Stimulated activated CD4-positive, alpha-beta T cell treated with anti-CD3 and anti-CD28 coated beads, Interleukin-2, amount 100 ng/mL, for 24 hours (primary cell): ENCODE measurements around the gene FMNL2.

Experiments
- DNase-seq, 2 donors: peaks; one replicate each; pipeline ENCODE4 v3.0.0-alpha.2; 2020

Gene FMNL2

DNA sequence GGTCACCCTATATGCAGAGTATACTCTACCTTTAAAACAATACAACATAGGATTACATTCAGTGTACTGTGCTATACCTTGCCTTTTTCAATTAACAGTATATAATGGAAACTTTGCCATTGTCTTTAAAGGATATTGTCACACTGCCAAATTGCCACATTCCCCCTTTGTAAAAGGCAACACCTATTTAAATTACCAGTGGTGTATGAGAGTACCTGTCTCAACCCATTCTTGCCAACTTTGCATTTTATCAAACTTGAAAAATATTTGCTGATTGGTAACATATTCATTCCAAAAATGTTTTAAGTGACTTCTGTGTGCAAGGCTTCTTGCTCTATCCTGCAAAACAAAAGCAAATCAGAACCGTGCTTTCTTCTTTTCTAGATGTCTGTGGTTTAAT is 92.9 kb downstream of the FMNL2 start:
- DNase-seq = no peak

DNA sequence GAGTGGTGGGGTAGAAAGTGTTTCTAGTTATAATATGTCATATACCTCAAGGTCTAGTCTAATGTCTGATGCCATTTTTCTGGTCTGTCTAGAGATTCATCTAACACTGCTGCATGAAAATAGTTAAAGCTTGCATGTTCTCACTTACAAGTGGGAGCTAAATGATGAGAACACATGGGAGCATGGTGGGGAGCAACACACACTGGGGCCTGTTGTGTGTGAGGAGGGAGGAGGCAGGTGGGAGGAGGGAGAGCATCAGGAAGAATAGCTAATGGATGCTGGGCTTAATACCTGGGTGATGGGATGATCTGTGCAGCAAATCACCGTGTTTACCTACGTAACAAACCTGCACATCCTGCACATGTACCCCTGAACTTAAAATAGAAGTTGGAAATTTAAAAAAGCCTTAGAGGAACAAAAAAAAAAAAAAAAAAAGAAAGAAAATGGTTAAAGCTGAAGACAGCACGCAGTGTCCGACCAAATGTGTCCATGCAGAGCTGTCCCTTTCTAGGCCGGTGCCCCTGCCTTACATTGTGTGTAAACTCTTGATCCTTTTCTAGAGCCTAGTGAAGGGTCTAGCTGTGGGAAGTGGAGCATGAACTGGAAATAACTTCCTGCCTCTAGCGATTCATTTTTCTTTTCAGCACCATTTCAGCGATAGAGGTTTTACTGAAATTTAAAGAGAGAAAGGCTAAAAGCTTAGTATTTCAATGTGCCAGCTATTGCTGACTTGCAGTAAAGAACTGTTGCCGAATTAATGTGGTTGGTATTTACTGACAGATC is 94.0 kb downstream of the FMNL2 start:
- DNase-seq = no peak

DNA sequence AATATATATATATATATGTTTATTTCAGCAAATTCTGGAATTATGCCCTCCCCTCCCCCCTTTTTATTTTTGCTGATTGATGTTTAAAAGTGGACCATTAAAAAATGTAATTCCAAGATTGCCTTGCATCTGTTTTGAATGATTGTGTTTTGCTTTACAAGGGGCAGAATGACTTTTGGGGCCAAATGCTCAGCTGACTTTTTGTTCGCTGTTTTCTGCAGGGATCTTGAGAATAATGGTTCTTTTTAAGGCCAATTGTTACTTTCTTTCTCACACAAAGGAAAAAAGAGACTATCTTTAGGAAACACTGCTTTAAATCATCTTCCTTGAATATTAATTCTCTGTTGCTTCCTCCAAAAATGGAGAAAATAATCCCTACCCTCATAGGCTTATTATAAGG is 95.9 kb downstream of the FMNL2 start:
- DNase-seq = no peak

DNA sequence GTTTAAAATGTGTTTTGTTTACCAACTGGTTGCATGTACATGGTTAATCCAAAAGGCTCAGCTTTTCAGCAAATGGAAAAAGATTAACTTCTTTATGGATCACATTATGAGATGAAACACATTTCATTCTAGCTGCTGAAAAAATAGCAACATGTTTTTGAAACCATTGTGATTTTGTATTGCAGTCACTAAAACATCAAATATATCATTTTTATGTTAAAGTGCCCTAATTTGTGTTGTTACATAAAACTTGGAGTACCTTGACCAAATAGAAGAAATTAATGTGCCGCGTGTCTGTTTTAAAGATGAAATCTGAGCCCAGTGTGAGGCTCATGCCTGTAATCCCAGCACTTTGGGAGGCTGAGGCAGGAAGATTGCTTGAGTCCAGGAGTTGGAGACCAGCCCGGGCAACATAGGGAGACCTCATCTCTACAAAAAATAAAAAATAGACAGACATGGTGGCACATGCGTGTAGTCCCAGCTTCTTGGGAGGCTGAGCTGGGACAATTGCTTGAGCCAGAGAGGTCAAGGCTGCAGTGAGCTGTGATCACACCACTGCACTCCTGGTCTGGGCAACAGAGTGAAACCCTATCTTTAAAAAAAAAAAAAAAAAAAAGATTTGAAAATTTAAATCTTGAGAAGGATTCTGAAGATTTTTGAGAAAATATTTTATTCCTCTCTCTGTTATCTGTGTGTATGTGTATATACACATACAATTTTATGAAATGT is 96.6 kb downstream of the FMNL2 start:
- DNase-seq = no peak

DNA sequence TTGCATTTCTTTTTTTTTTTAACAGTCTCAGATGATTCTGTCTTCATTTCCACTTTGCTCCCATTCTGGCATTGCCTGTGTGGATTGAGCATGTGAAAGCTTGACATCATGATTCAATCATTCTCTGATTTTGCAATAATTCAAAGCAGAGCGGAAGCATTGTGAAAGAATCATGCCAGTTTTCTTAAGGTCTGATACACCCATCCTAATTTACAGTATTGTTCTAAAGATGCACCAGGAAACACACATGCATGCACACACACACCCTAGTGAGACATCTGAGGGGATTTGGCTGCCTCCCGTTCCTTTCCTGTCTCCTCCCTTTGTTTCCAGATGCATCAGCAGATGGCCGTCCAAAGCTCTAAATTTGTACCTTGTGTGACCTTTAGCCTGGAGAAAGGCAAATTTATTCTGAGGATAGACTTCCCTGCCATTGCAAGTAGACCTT is 97.3 kb downstream of the FMNL2 start:
- DNase-seq = no peak

DNA sequence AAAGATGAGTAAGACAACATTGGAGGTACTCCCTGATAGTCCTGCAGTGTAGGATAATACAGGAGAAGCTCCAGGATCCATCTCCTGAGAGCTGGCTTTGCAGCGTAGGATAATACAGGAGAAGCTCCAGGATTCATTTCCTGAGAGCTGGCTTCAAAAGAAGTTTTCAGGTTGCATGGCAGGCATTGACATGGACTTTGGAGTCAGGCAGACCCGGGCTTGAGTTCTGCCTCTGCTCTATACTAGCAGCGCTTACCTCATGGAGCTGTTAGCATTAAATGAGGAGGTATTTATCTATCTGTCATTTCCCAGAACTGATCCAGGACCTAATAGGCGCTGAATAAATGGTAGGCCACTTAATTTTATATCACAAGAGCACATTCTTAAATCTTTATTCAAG is 97.8 kb downstream of the FMNL2 start:
- no peak for DNase-seq

DNA sequence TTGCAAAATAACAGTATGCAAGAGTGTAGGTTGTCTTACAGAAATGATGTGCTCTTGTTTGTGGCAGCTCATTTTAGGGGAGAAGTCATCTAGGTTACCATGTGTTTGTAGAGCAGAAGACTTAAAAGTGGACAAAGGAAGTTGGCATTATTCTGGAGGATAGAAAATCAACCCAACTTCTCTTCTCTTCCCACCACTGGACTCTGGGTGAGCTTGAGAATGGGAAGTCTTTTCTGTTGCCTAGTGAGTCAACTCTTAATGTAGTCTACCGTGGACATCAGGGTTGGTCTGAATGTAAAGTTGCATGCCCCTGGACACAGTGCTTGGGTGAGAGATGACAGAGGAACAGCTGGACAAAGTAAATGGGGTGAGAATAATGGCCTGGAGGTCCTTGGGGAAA is 98.3 kb downstream of the FMNL2 start:
- DNase-seq = no peak

DNA sequence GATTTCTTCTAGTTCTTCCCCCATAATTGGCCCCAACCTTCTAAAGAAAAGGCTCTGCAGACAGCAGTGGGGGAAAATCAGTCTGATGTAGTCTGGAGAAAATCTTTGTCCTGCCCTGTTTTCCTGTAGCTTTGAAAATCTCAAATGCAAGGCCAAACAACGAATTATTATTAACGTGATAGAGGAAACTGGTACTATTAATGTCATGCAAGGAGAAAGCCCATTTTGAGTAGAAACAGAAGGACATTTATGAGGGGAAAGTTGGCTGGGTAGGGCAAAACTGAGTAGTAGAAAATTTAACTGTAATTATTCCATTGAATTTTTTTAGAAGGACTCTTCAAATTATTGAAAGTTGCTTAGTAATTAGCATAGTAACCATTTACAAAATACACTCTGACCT is 98.8 kb downstream of the FMNL2 start:
- DNase-seq = no peak

DNA sequence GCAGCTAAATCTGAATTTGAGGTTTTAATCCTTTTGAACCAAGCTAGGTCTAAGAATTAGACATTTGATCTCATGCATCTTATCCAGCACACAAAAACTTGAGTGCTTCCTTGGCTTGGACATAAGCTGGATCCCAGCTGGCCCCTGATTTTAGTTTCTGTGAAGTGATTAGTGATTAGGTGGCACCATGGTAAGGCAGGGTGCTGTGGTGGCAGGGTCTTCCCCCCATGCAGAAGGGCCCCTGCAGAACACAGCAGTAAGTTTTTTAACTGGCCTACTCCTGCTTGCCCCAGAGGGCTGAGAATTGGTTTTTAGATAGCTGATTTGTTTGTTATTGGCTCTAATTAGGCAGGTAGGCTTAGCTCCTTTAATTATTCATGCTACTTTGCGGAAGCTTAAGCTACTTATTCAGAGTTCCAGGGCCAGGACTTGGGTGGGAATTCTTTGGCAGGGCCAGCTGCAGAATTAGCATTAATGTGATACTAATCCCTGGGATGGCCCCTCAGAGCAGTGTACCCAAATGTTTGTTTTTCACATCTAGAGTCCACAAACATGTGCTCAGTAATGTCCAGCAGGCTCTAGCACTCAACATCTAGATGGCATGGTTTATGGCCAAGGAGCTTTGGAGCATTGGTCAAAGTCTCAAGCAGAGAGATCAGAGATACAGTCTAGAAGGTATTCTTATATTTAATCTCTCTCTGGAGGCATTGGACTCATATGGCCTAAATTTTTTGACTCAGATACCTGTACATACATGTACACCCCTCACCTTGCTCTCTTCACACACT is 99.6 kb downstream of the FMNL2 start:
- no peak for DNase-seq

DNA sequence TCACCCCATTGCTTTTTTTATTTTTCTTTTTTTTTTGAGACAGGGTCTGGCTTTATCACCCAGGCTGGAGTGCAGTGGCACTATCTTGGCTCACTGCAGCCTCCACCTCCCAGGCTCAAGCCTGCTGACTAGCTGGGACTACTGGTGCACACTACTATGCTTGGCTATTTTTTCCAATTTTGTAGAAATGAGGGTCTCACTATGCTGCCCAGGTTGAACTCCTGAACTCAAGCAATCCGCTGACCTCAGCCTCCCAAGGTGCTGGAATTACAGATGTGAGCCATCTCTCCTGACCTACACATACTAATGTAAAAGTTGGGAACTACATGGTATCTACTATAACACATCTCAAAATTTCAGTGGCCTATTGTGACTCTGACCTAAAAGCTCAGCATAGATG is 101.2 kb downstream of the FMNL2 start:
- no peak for DNase-seq

DNA sequence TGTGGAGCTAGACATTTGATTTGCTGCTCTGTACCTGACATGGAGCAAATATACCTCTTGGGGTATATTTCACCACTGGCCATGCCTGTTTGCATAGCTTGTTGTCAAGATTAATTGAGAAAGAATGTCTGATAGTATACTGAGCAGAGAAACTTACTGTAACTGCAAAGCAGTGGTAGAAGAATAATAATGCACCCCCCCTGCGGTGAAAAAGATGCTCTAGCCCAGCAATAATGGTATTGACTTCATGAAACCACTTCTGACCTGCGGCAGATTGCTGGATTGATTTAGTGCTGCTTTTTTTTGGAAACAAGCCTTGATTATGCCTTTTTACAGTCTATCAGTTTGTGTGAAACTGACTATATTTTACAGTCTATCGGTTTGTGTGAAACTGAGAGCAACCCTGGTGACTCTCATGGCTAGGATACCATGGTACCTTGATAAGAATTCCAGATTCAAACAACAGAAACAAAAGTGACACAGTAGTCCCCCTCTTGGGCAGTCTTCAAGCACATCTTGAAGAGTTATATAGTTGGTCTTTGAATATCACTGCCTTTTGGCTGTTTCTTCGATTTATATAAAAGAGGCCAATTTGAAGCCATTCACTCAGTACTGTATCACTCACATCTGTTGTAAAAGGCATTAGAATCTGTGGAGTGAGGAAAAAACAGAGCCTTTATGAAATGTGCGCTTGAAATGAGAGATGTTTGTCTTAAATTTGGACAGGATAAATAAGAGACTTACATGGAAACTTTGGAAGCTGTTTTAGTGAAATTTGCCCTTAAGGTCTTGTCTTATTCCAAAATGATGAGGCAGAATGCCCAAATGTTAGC is 102.5 kb downstream of the FMNL2 start:
- no peak for DNase-seq

DNA sequence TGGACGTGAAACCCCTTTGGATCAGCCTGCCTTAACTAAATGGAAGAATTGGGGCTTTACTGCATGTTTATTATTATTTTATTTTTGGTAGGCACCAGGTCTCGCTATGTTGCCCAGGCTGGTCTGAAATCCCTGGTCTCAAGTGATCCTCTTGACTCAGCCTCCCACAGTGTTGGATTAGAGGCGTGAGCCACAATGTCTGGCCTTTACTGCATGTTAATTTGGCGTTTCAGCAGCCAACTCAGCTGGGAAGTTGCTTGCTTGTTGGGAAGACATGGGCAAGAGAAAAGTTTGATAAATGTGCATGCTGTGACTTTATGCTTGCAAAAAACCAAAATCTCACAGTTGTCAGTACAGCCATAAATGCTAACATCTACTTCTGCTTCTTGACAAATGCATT is 105.1 kb downstream of the FMNL2 start:
- no peak for DNase-seq

DNA sequence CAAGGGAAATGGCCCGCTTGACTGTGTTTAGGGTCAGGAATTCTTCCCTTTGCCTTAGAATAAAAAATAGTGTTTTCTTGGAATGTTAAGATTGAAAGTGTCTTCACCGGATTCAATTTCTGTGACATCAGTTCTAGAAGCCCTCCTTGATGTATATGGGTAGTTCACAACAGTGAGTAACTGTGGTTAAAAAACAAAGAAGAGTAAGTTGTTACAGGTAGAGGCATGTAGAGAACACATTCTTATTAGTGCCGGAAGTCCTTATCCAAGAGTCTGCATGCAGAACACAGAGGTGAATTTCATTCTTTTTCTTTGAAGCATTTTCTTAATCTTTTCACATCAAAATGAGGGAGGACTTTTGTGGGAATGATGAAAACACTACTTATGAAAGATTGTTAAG is 105.5 kb downstream of the FMNL2 start:
- no peak for DNase-seq

DNA sequence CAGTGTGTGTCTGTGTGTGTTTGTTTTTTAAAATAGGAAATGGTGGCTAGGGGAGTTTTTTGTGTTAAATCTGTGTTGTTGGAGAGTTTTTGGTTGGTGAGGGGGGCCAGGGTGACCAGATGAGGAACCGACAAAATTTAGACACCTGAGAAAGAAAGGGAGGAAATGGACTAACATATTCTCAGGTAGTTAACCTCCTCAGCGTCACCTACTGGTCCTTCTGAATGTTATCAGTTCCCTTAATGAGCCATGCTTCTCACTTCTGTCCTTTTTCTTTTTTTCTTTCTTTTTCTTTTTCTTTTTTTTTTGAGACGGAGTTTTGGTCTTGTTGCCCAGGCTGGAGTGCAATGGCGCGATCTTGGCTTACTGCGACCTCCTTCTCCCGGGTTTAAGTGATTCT is 107.0 kb downstream of the FMNL2 start:
- DNase-seq = no peak

DNA sequence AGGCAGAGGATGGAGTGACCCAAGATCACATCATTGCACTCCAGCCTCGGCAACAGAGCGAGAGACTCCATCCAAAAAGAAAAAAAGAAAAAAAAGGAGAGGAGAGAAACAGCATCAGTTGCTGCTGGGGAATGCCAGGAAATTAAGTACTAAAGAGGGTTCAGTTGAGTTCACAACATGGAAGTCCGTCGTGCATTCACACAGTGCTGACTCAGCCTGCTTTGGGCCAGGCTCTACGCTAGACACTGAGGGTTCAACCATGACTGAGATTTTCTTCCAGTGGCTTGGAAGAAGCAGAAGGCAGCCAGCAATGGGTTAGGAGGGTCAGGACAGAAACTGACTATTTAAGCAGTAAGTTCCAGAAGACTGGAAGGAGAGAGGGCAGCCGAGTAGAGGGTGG is 108.8 kb downstream of the FMNL2 start:
- no peak for DNase-seq

DNA sequence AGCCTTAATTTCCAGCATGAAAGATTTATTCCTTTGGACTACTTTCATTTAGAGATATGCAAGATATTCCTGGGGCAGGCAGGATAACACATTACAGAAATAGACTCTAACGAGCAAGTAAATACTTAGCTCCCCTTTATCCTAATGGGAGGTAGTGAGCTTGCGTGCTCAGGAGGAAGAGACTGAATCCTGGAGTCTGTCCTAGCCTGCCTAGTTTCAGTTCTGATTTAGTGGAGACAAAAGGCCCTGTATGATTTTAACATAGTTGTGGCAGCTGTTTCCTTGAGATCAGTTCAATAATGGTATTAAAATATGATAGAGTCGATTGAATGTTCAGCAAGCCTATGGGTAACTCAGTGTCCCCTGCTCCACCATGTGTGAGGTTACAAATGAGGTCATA is 109.5 kb downstream of the FMNL2 start:
- no peak for DNase-seq

DNA sequence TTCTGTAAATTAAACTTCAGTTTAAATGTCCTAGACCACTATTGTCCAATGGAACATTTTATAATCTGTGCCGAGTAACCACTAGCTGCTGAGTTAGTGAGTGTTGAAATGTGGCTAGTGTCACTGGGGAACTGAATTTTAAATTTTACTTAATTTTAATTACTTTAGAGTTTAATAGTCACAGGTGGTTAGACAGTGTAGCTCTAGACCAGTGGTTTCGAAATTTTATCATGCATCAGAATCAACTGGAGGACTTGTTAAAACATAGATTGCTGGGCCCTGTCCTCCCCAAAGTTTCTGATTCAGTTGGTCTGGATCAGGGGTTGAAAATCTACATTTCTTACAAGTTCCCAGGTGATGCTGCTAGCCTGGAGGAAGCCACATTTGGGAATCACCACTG is 110.4 kb downstream of the FMNL2 start:
- no peak for DNase-seq

DNA sequence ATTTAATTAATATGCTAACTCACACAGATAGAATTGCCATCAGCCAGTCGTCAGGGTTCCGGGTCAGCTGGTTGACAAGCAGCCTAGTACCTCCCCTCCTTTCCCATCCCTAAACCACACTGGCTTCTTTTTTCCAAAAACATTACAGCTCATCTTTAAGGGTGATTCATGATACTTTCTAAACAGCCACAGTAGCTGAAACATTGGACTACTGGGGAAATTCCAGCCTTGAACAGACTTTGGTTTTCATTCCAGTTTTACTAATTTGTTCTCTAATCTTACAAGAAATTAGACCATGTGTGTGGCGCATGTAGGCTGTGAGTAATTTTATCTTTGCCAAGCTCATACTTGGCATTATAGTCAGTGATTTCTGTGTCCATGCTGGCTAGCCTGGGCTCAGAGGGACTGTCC is 110.8 kb downstream of the FMNL2 start:
- DNase-seq = peak in 1 of 2 donors; percentile 1

DNA sequence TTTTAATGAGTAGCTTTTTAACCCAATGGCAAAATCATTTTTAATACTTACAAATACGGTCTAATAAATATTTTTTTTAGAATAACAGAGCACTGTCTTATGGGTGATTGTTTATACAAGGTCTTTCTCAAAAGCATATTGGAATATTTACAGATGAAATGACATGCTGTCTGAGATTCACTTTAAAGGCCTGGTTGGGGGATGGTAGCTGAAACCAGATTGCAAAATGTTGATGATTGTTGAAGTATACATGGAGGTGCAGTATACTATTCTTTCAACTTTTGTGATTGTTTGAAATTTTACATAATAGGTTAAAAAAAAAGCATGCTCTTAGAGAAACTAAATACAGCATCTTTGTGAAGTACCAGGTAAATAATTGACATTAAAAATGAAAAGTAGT is 111.2 kb downstream of the FMNL2 start:
- no peak for DNase-seq

DNA sequence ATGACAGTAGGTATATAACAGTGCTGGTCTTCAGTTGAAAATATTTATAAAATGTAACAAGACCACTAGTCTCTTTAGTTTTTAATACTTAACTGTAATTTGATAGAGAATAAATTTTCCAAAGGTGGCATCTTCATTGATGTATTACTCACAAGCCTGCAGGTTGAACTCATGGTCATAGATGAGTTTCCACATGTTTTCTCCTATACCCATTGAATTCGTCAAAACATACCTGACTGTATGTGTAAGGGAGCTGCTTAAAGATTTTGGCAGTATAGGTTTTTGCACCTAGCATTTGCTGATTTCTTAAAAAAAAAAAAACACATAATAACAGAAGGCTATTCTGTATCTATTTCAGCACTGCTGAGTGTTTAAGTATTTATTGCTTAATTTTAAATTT is 112.9 kb downstream of the FMNL2 start:
- no peak for DNase-seq

DNA sequence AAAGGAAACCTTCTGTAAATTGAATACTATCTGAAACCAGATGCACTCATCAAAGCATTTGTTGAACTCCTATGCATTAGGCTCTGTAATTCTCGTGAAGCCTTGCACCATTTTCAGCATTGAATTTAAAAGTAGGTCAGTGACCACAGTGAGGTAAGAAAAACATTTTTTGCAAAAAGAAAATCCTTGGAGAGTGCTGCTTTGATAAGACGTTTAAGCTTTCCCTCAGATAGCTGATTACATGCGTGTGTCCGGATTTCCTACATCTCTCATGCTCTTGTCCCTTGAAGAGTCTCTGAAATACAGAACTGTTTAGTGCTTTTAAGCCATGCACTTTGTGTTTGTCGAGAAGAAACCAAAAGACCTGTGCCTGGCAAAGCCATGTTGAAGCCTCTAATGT is 113.6 kb downstream of the FMNL2 start:
- no peak for DNase-seq

DNA sequence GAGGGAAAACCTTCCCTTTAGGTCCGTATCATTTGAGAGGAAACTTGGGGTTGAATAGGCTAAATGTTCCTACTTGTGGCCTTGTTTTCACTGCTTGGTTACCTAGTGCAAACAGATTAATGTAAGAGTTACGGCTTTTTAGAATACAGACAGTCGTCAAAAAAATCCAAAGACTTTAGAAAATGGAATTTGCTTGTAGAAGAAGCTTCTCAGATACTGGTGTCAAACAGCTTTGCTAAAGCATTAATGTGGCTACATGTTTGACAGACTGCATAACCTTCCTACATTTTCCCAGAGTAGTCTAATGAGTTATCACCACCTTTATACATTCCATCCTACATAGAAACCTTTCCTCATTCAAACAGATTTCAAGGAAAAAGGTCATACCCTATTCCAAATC is 114.6 kb downstream of the FMNL2 start:
- no peak for DNase-seq

DNA sequence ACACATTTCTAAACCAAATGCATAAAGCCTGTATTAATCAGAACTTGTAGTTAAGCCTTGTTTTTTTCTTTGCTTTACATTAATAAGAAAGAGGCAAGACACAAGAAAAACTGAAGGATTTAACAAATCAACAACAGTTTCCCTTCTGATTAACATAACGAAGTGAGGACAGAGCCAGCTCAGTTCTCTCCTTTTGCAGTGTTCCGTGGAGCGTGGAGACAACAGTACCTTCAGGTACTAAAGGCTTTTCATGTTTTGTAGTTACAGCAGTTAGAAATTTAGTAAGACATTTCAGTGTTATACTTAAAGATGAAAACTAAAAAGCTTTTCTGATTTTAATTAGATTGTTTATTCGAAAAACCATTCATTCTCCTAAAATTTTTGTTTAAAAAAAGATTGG is 115.2 kb downstream of the FMNL2 start:
- no peak for DNase-seq
